ENCODE measurements around the gene GRIK5. TPM values are rescaled to one million over a fixed set of nuclear protein-coding genes. Genes with fewer than 3 reads are reported as not detected.
A peak's percentile ranks its signal among the peaks of the same experiment; 100 is the strongest.

The GRIK5 gene
- total and polyA plus RNA-seq, 2 donors from 2014 or later = 8.9 to 16.2 TPM

GRCh38 chr19:41957838-41958366 is 112.1 kb downstream of the GRIK5 start:
- Histone ChIP-seq H3K36me3 (ENCODE audit: control insufficient read depth in 2 of 3, insufficient read depth in 3 of 3, low read length in 3 of 3) (peaks cover 0 to 6% (median 3%) of the 10 kb centered on the region in 3 donors), H3K9ac (ENCODE audit: low read length in 3 of 3) (peak overlapping the region; percentile 15 to 75 (median 17)), H3K4me3 (ENCODE audit: low read length in 3 of 3) (peak overlapping the region; percentile 24 to 84 (median 69)), H3K27me3 (ENCODE audit: control insufficient read depth, insufficient read depth, low read length) (no peaks in the 10 kb centered on the region), H3K27ac (ENCODE audit: low read depth in 2 of 2, low read length in 2 of 2) (peak overlapping the region; percentile 79 to 86), H3K4me1 (ENCODE audit: control insufficient read depth in 2 of 3, insufficient read depth in 2 of 3, low read depth in 1 of 3, low read length in 3 of 3) (peaks cover 0 to 15% (median 4%) of the 10 kb centered on the region in 3 donors), H3K9me3 (ENCODE audit: control insufficient read depth in 2 of 3, insufficient read depth in 1 of 3, low read length in 3 of 3) (no peaks in the 10 kb centered on the region)
- TF ChIP-seq, protein P1, sequence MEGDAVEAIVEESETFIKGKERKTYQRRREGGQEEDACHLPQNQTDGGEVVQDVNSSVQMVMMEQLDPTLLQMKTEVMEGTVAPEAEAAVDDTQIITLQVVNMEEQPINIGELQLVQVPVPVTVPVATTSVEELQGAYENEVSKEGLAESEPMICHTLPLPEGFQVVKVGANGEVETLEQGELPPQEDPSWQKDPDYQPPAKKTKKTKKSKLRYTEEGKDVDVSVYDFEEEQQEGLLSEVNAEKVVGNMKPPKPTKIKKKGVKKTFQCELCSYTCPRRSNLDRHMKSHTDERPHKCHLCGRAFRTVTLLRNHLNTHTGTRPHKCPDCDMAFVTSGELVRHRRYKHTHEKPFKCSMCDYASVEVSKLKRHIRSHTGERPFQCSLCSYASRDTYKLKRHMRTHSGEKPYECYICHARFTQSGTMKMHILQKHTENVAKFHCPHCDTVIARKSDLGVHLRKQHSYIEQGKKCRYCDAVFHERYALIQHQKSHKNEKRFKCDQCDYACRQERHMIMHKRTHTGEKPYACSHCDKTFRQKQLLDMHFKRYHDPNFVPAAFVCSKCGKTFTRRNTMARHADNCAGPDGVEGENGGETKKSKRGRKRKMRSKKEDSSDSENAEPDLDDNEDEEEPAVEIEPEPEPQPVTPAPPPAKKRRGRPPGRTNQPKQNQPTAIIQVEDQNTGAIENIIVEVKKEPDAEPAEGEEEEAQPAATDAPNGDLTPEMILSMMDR (IDR thresholded peaks at IDR 0.05; ENCODE audit: borderline replicate concordance, extremely low read depth, insufficient read depth) = peak; percentile 90
- peak; percentile 70 for FAIRE-seq
- intact Hi-C loops (cut with DNase I) = no loop called here
- peak in 4 of 5 donors; percentile 91 to 96 (median 93) for DNase-seq

DNA sequence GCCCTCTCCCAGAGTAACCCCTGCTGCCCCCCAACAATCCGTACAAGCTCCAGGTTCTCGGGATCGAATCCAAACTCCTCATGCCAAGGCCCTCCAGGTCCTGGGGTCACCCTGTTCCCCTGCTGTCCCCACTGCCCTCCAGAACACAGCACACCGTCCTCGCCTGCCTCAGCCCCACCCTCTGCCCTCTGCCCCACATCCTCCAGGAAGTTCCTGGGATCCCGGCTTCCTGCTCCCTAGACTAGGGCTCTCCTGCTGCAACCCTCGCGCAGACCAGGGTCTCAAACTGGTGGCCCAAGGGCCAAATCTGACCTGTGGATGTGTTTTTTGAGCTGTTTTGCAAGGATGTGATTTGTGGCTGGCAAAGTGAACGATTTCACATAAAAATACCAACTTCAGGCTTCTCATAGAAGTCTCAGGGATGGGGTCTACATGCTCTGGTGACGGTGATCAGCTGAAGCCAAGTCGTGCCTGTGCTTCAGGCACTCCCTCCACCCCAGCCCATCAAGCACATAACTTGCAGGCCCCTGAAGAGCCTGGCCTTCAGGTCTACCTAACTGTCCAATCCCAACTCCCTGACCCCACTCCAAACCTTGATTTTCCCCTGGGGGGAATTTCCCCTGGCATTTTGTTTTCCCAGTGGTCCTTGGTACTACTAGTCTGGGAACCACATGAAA is 112.7 kb downstream of the GRIK5 start:
- Histone ChIP-seq H3K36me3 (ENCODE audit: control insufficient read depth in 2 of 3, insufficient read depth in 3 of 3, low read length in 3 of 3) (peaks cover 0 to 6% (median 3%) of the 10 kb centered on the region in 3 donors), H3K27me3 (ENCODE audit: control insufficient read depth, insufficient read depth, low read length) (no peaks in the 10 kb centered on the region), H3K9me3 (ENCODE audit: control insufficient read depth in 2 of 3, insufficient read depth in 1 of 3, low read length in 3 of 3) (no peaks in the 10 kb centered on the region), H3K9ac (ENCODE audit: low read length in 3 of 3) (peak overlapping the region in 1 of 3 donors; percentile 56), H3K4me3 (ENCODE audit: low read length in 3 of 3) (peak overlapping the region in 1 of 3 donors; percentile 11), H3K27ac (ENCODE audit: low read depth in 2 of 2, low read length in 2 of 2) (no peak overlapping the region), H3K4me1 (ENCODE audit: control insufficient read depth in 2 of 3, insufficient read depth in 2 of 3, low read depth in 1 of 3, low read length in 3 of 3) (peaks cover 0 to 15% (median 4%) of the 10 kb centered on the region in 3 donors)
- FAIRE-seq (no peak), DNase-seq (no peak)
- TF ChIP-seq, protein P1 (IDR thresholded peaks at IDR 0.05; ENCODE audit: borderline replicate concordance, extremely low read depth, insufficient read depth) = no peak
- intact Hi-C loops (cut with DNase I) = no loop called here

GRCh38 chr19:41956621-41957020 is 113.4 kb downstream of the GRIK5 start:
- Histone ChIP-seq H3K4me3 (ENCODE audit: low read length in 3 of 3) (no peak overlapping the region), H3K27me3 (ENCODE audit: control insufficient read depth, insufficient read depth, low read length) (no peaks in the 10 kb centered on the region), H3K36me3 (ENCODE audit: control insufficient read depth in 2 of 3, insufficient read depth in 3 of 3, low read length in 3 of 3) (peaks cover 0 to 6% (median 3%) of the 10 kb centered on the region in 3 donors), H3K27ac (ENCODE audit: low read depth in 2 of 2, low read length in 2 of 2) (no peak overlapping the region), H3K9ac (ENCODE audit: low read length in 3 of 3) (no peak overlapping the region), H3K4me1 (ENCODE audit: control insufficient read depth in 2 of 3, insufficient read depth in 2 of 3, low read depth in 1 of 3, low read length in 3 of 3) (peaks cover 0 to 15% (median 4%) of the 10 kb centered on the region in 3 donors), H3K9me3 (ENCODE audit: control insufficient read depth in 2 of 3, insufficient read depth in 1 of 3, low read length in 3 of 3) (no peaks in the 10 kb centered on the region)
- DNase-seq (no peak), FAIRE-seq (no peak)
- intact Hi-C loops (cut with DNase I) = no loop called here
- TF ChIP-seq, protein P1 (IDR thresholded peaks at IDR 0.05; ENCODE audit: borderline replicate concordance, extremely low read depth, insufficient read depth) = no peak

Measured in kidney (tissue), 14 donors.